ENCODE data around the gene MATN1. TPM values are rescaled to one million over a fixed set of nuclear protein-coding genes. Genes with fewer than 3 reads are reported as not detected.
A peak's percentile ranks its signal among the peaks of the same experiment; 100 is the strongest.

The MATN1 gene
- total RNA-seq, 2 donors from 2014 or later, result 0.31 to 1.1 TPM

GRCh38 chr1:30670240-30671060 lies 52.9 kb downstream of the MATN1 start:
- no peak for ATAC-seq
- no peak overlapping the region for H3K4me3 Mint-ChIP-seq
- H3K4me1 Mint-ChIP-seq (ENCODE audit: low read depth in 2 of 2), result no peaks in the 10 kb centered on the region
- no peak for DNase-seq (ENCODE audit: low spot score)
- peaks cover 7% of the 10 kb centered on the region for H3K36me3 Mint-ChIP-seq
- H3K9me3 Mint-ChIP-seq, result peaks cover 4% of the 10 kb centered on the region
- H3K27ac Mint-ChIP-seq, result no peak overlapping the region
- H3K27me3 Mint-ChIP-seq, result peaks cover 26 to 35% of the 10 kb centered on the region in 2 donors

DNA sequence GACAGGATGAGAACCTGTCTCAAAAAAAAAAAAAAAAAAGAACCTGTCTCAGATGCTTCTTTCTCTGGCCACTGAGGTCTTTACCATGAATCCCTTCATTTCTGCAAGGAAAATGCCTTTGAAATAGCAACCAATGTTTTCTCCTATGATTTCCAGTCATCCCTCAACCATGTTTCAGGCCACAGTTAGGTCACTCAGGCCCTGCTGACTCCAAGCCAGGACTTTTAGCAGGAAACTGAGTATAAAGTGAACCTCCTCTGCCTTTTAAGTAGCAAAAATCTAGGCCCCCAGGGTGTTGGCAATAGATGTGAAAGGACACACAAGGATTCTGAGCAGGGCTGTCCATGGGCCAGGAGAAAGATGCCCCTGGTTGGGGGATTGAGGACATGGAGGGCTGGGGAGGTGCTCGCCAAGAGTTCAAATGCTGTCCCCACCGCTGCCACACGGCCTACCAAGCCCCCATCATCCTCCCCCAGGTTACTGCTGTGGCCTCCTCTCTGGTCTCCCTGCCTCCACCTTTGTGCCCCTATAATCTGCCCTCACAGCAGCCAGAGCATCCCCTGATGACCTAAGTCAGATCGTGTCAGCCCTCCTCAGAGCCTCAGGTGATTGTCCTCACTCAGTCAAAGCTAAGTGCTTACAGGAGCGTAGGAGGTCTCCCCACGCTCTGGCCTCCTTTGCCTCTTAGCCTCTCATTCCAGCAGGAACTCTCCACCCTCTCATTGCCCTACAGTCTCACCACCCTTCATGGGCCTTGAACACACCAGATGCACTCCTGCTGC lies 54.6 kb downstream of the MATN1 start:
- no peak overlapping the region for H3K27ac Mint-ChIP-seq
- peaks cover 3% of the 10 kb centered on the region for H3K9me3 Mint-ChIP-seq
- no peak for ATAC-seq

GRCh38 chr1:30668024-30668423 lies 55.4 kb downstream of the MATN1 start:
- H3K4me3 Mint-ChIP-seq, result no peak overlapping the region
- ATAC-seq, result no peak
- no peak for DNase-seq (ENCODE audit: low spot score)
- H3K27me3 Mint-ChIP-seq, result peaks cover 11 to 18% of the 10 kb centered on the region in 2 donors
- H3K27ac Mint-ChIP-seq, result no peak overlapping the region
- no peaks in the 10 kb centered on the region for H3K4me1 Mint-ChIP-seq (ENCODE audit: low read depth in 2 of 2)
- no peaks in the 10 kb centered on the region for H3K36me3 Mint-ChIP-seq
- no peaks in the 10 kb centered on the region for H3K9me3 Mint-ChIP-seq

More for the DNA sequence above, 54.6 kb downstream of the MATN1 start:
- H3K4me3 Mint-ChIP-seq, result no peak overlapping the region
- DNase-seq (ENCODE audit: low spot score), result no peak
- peaks cover 4% of the 10 kb centered on the region for H3K36me3 Mint-ChIP-seq
- peaks cover 18 to 20% of the 10 kb centered on the region in 2 donors for H3K27me3 Mint-ChIP-seq
- no peaks in the 10 kb centered on the region for H3K4me1 Mint-ChIP-seq (ENCODE audit: low read depth in 2 of 2)

GRCh38 chr1:30666756-30667273 lies 56.6 kb downstream of the MATN1 start:
- Mint-ChIP-seq H3K27ac (no peak overlapping the region), H3K9me3 (no peaks in the 10 kb centered on the region), H3K4me1 (ENCODE audit: low read depth in 2 of 2) (no peaks in the 10 kb centered on the region), H3K27me3 (peaks cover 0 to 10% of the 10 kb centered on the region in 2 donors), H3K4me3 (no peak overlapping the region), H3K36me3 (no peaks in the 10 kb centered on the region)
- DNase-seq (ENCODE audit: low spot score) (no peak), ATAC-seq (no peak)

- Mint-ChIP-seq H3K4me1 (ENCODE audit: low read depth in 2 of 2) (no peaks in the 10 kb centered on the region), H3K9me3 (no peaks in the 10 kb centered on the region), H3K27me3 (peaks cover 0 to 9% of the 10 kb centered on the region in 2 donors), H3K27ac (no peak overlapping the region), H3K36me3 (no peaks in the 10 kb centered on the region), H3K4me3 (no peak overlapping the region)
- peak in 1 of 2 donors; percentile 7 for ATAC-seq
- no peak for DNase-seq (ENCODE audit: low spot score)
These were observed 58.0 kb downstream of the MATN1 start for GRCh38 chr1:30665216-30666010.

DNA sequence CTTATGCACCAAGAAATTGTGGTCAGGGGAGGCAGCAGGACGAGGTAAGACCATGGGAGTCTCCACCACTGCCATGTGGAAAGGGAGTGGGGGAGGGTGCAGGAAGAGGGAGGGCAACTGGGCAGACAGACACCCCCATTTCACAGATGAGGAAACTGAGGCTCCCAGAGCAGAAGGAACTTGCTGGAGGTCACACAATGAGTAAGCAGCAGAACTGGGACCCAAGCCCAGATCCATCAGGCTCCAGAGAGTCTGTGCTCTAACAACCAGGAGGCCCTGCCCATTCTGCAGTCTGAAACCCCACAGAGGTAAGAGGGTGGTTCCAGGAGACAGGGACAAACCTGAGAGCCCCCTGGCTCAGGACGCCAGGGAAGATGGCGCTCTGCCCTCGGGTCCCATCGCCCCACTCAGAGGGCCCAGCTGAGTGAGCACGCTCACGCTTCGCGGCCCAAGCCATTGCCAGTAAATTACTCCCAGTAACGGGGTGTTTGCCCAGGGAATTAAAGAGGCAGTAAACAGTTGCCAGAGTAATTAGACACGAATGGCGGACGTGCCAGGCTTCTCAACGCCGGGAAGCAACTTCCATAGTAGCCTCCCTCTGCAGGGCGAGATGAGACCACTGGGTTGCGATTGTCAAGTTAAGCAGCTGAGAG lies 59.2 kb downstream of the MATN1 start:
- H3K4me1 Mint-ChIP-seq (ENCODE audit: low read depth in 2 of 2), result no peaks in the 10 kb centered on the region
- H3K9me3 Mint-ChIP-seq, result no peaks in the 10 kb centered on the region
- H3K4me3 Mint-ChIP-seq, result no peak overlapping the region
- no peak for DNase-seq (ENCODE audit: low spot score)
- no peak overlapping the region for H3K27ac Mint-ChIP-seq
- no peak for ATAC-seq
- H3K27me3 Mint-ChIP-seq, result peaks cover 0 to 4% of the 10 kb centered on the region in 2 donors
- no peaks in the 10 kb centered on the region for H3K36me3 Mint-ChIP-seq

DNA sequence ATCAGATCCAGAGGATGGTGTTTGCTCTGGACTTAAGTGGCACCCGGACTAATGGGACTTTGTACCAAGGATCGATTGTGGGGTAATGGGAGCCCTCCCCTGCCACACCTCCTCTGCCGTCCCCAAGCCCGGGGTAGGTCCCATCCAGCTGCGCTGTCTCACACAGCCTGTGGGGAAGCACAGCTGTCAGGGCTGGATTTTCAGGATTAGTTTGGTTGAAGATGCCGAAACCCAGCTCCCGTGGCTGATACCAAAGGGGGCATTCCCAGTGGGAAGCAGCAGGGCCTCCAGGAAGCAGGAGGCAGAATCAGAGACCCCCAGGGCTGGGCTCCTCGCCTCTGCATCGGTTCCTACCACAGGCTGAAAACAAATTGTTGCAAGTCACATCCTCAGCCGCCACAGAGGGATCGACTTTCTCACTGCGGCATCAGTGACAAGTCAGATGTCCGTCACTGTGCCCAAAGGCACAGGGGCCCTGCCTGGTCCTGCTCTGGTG lies 59.7 kb downstream of the MATN1 start:
- Mint-ChIP-seq H3K27ac (no peak overlapping the region), H3K4me1 (ENCODE audit: low read depth in 2 of 2) (no peaks in the 10 kb centered on the region), H3K4me3 (no peak overlapping the region), H3K9me3 (no peaks in the 10 kb centered on the region), H3K36me3 (no peaks in the 10 kb centered on the region), H3K27me3 (no peaks in the 10 kb centered on the region)
- ATAC-seq (no peak), DNase-seq (ENCODE audit: low spot score) (no peak)

GRCh38 chr1:30662291-30662840 lies 61.0 kb downstream of the MATN1 start:
- ATAC-seq, result no peak
- no peaks in the 10 kb centered on the region for H3K4me1 Mint-ChIP-seq (ENCODE audit: low read depth in 2 of 2)
- H3K36me3 Mint-ChIP-seq, result no peaks in the 10 kb centered on the region
- no peaks in the 10 kb centered on the region for H3K27me3 Mint-ChIP-seq
- no peak overlapping the region for H3K27ac Mint-ChIP-seq
- no peaks in the 10 kb centered on the region for H3K9me3 Mint-ChIP-seq
- H3K4me3 Mint-ChIP-seq, result no peak overlapping the region
- DNase-seq (ENCODE audit: low spot score), result no peak

DNA sequence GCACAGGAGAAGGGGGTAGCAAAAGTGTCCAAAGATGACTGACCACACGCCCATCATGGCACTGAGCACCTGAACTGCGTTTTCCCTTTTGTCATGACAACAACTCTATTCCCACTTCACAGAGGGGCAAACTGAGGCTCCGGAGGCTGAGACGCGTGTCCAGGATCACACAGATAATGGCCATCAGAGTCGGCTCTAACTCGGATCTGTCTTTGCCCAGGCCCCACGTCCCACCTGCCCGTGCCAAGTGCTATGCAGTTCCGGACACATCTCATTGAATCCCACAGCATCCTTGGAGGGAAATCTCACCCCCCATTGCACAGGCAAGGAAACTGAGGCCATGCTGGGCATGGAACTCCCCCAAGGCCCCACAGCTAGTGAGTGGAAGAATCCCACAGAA lies 62.1 kb downstream of the MATN1 start:
- ATAC-seq (no peak), DNase-seq (ENCODE audit: low spot score) (no peak)
- H3K4me3 Mint-ChIP-seq, result no peak overlapping the region
- no peaks in the 10 kb centered on the region for H3K27me3 Mint-ChIP-seq
- H3K9me3 Mint-ChIP-seq, result no peaks in the 10 kb centered on the region
- no peaks in the 10 kb centered on the region for H3K36me3 Mint-ChIP-seq
- H3K4me1 Mint-ChIP-seq (ENCODE audit: low read depth in 2 of 2), result no peaks in the 10 kb centered on the region
- H3K27ac Mint-ChIP-seq, result no peak overlapping the region

Other genes starting within 250 kb of the MATN1 start
- 100 to 1,000 TPM; 150 to 153 TPM for gene LAPTM5, start 34.2 kb upstream of the MATN1 start, total RNA-seq
- under 1 TPM in 1 of 2 donors, not detected in 1; 0.11 TPM for gene SDC3, start 185.2 kb upstream of the MATN1 start, total RNA-seq

All from natural killer cell treated with Interleukin-12 subunit alpha and Interleukin-12 subunit beta and Interleukin-15 and Interleukin-18, amount 100 ng/mL, for 72 hours (primary cell).